HG03025 (cell line): ENCODE data around the gene ZNF311.
"Not testable (repeated sequence)": the region's sequence is repeated elsewhere in the genome, so short reads cannot be mapped to it uniquely, and the experiment has no call there.

Experiments
- ATAC-seq: cut with Tn5 transposase; IDR thresholded peaks from one replicate; pipeline ENCODE4 v1.9.1; 2021; ENCODE audit warnings: mild to moderate bottlenecking, moderate library complexity; ENCODE audit not compliant: unreplicated experiment, low FRiP score

The ZNF311 gene

GRCh38 chr6:28956331-28956730 lies 48.8 kb downstream of the ZNF311 start:
- no peak for ATAC-seq

- no peak for ATAC-seq
These were observed 51.4 kb downstream of the ZNF311 start for GRCh38 chr6:28953585-28954258.

- ATAC-seq = no peak
These were observed 52.0 kb downstream of the ZNF311 start for GRCh38 chr6:28953039-28953584.

- ATAC-seq = not testable (repeated sequence)
These were observed 55.4 kb downstream of the ZNF311 start for GRCh38 chr6:28949656-28950195.

GRCh38 chr6:28948782-28949486 lies 56.2 kb downstream of the ZNF311 start:
- no peak for ATAC-seq

GRCh38 chr6:28947831-28948270 lies 57.3 kb downstream of the ZNF311 start:
- no peak for ATAC-seq

GRCh38 chr6:28947067-28947765 lies 57.9 kb downstream of the ZNF311 start:
- ATAC-seq = no peak

- no peak for ATAC-seq
These were observed 59.8 kb downstream of the ZNF311 start for GRCh38 chr6:28945349-28945748.
